Stomach smooth muscle (tissue), 2 donors: ENCODE measurements around the gene SLC25A38.

Experiments
- H3K27ac ChIP-seq: one replicate; pipeline ENCODE4 v1.7.0; 2013; ENCODE audit warnings: mild to moderate bottlenecking, low read length, inconsistent platforms
- H3K27me3 ChIP-seq, 2 donors: one replicate each; pipeline ENCODE4 v1.7.0; 2013; ENCODE audit warnings: low read length in 2 of 2; ENCODE audit not compliant: insufficient read depth in 2 of 2, control insufficient read depth in 1 of 2
- H3K36me3 ChIP-seq, 2 donors: one replicate each; pipeline ENCODE4 v1.7.0; 2013; ENCODE audit warnings: low read length in 2 of 2; ENCODE audit not compliant: control insufficient read depth in 2 of 2, insufficient read depth in 2 of 2
- H3K4me1 ChIP-seq: one replicate; pipeline ENCODE4 v1.7.0; 2013; ENCODE audit warnings: low read length; ENCODE audit not compliant: control insufficient read depth, insufficient read depth
- H3K4me3 ChIP-seq, 2 donors: one replicate each; pipeline ENCODE4 v1.7.0; 2013; ENCODE audit warnings: low read length in 2 of 2
- H3K9ac ChIP-seq, 2 donors: one replicate each; pipeline ENCODE4 v1.7.0; 2013; ENCODE audit warnings: low read length in 2 of 2, mild to moderate bottlenecking in 1 of 2
- H3K9me3 ChIP-seq, 2 donors: one replicate each; pipeline ENCODE4 v1.7.0; 2013; ENCODE audit warnings: low read length in 2 of 2; ENCODE audit not compliant: control insufficient read depth in 2 of 2
- donor health status: healthy.
- donor health status: Pancreatic carcinoma.

SLC25A38 gene

GRCh38 chr3:39419742-39420315, 36.7 kb downstream of the SLC25A38 start:
- H3K9ac ChIP-seq = no peak overlapping the region

GRCh38 chr3:39420543-39420942, 37.4 kb downstream of the SLC25A38 start:
- no peak overlapping the region for H3K27ac ChIP-seq
- H3K4me3 ChIP-seq = no peak overlapping the region
- no peak overlapping the region for H3K9ac ChIP-seq
- H3K9me3 ChIP-seq = no peaks in the 10 kb centered on the region
- no peaks in the 10 kb centered on the region for H3K27me3 ChIP-seq
- H3K4me1 ChIP-seq = no peaks in the 10 kb centered on the region
- H3K36me3 ChIP-seq = no peaks in the 10 kb centered on the region

More at GRCh38 chr3:39419742-39420315, 36.7 kb downstream of the SLC25A38 start:
- Histone ChIP-seq H3K36me3 (no peaks in the 10 kb centered on the region), H3K9me3 (no peaks in the 10 kb centered on the region), H3K27ac (no peak overlapping the region), H3K27me3 (no peaks in the 10 kb centered on the region), H3K4me1 (no peaks in the 10 kb centered on the region), H3K4me3 (no peak overlapping the region)

- Histone ChIP-seq H3K36me3 (no peaks in the 10 kb centered on the region), H3K9ac (no peak overlapping the region), H3K27ac (no peak overlapping the region), H3K27me3 (no peaks in the 10 kb centered on the region), H3K9me3 (no peaks in the 10 kb centered on the region), H3K4me1 (no peaks in the 10 kb centered on the region), H3K4me3 (no peak overlapping the region)
Measured at GRCh38 chr3:39423436-39423970, 40.3 kb downstream of the SLC25A38 start.

GRCh38 chr3:39426312-39426711, 43.1 kb downstream of the SLC25A38 start:
- no peak overlapping the region for H3K27ac ChIP-seq
- no peaks in the 10 kb centered on the region for H3K9me3 ChIP-seq
- peaks cover 2% of the 10 kb centered on the region for H3K4me1 ChIP-seq
- H3K4me3 ChIP-seq = no peak overlapping the region
- H3K36me3 ChIP-seq = no peaks in the 10 kb centered on the region
- peaks cover 0 to 6% of the 10 kb centered on the region in 2 donors for H3K27me3 ChIP-seq
- H3K9ac ChIP-seq = no peak overlapping the region

GRCh38 chr3:39427506-39427905, 44.3 kb downstream of the SLC25A38 start:
- H3K9me3 ChIP-seq = no peaks in the 10 kb centered on the region
- peaks cover 2% of the 10 kb centered on the region for H3K4me1 ChIP-seq
- no peak overlapping the region for H3K4me3 ChIP-seq
- H3K27me3 ChIP-seq = peaks cover 0 to 6% of the 10 kb centered on the region in 2 donors
- H3K9ac ChIP-seq = no peak overlapping the region
- no peak overlapping the region for H3K27ac ChIP-seq
- H3K36me3 ChIP-seq = no peaks in the 10 kb centered on the region

- Histone ChIP-seq H3K36me3 (no peaks in the 10 kb centered on the region), H3K4me3 (no peak overlapping the region)
Measured at GRCh38 chr3:39428745-39429201, 45.6 kb downstream of the SLC25A38 start.

GRCh38 chr3:39429466-39429865, 46.3 kb downstream of the SLC25A38 start:
- Histone ChIP-seq H3K9me3 (no peaks in the 10 kb centered on the region), H3K27me3 (peaks cover 0 to 6% of the 10 kb centered on the region in 2 donors), H3K27ac (no peak overlapping the region), H3K4me1 (peaks cover 6% of the 10 kb centered on the region), H3K36me3 (no peaks in the 10 kb centered on the region), H3K9ac (no peak overlapping the region), H3K4me3 (no peak overlapping the region)

More at GRCh38 chr3:39428745-39429201, 45.6 kb downstream of the SLC25A38 start:
- Histone ChIP-seq H3K9me3 (no peaks in the 10 kb centered on the region), H3K27ac (no peak overlapping the region), H3K27me3 (peaks cover 0 to 6% of the 10 kb centered on the region in 2 donors), H3K9ac (no peak overlapping the region), H3K4me1 (peaks cover 2% of the 10 kb centered on the region)

- Histone ChIP-seq H3K9me3 (no peaks in the 10 kb centered on the region), H3K9ac (no peak overlapping the region), H3K27ac (no peak overlapping the region), H3K4me1 (peaks cover 8% of the 10 kb centered on the region), H3K36me3 (no peaks in the 10 kb centered on the region), H3K27me3 (peaks cover 0 to 6% of the 10 kb centered on the region in 2 donors), H3K4me3 (no peak overlapping the region)
Measured at GRCh38 chr3:39432342-39432741, 49.2 kb downstream of the SLC25A38 start.

- no peaks in the 10 kb centered on the region for H3K9me3 ChIP-seq
- H3K27me3 ChIP-seq = peaks cover 0 to 6% of the 10 kb centered on the region in 2 donors
- peaks cover 8% of the 10 kb centered on the region for H3K4me1 ChIP-seq
- H3K27ac ChIP-seq = no peak overlapping the region
- peak overlapping the region in 1 of 2 donors; percentile 42 for H3K9ac ChIP-seq
- H3K36me3 ChIP-seq = no peaks in the 10 kb centered on the region
- H3K4me3 ChIP-seq = no peak overlapping the region
Measured at GRCh38 chr3:39433642-39434041, 50.5 kb downstream of the SLC25A38 start.

- Histone ChIP-seq H3K9me3 (no peaks in the 10 kb centered on the region), H3K36me3 (no peaks in the 10 kb centered on the region), H3K27ac (no peak overlapping the region), H3K4me3 (no peak overlapping the region), H3K27me3 (peaks cover 0 to 6% of the 10 kb centered on the region in 2 donors), H3K9ac (no peak overlapping the region), H3K4me1 (peaks cover 6% of the 10 kb centered on the region)
Measured at GRCh38 chr3:39434574-39434973, 51.4 kb downstream of the SLC25A38 start.
